Activated T-helper 17 cell treated with anti-CD3 and anti-CD28 coated beads, Interleukin-2, amount 50 U/mL, for 72 hours (primary cell): ENCODE results near the gene DYNC1I1. TPM values are rescaled to one million over a fixed set of nuclear protein-coding genes. Genes with fewer than 3 reads are reported as not detected.
A peak's percentile ranks its signal among the peaks of the same experiment; 100 is the strongest.

Experiments
- ATAC-seq: fragments of 150-1000 bp; cut with Tn5 transposase; replicated peaks from 2 replicates; pipeline ENCODE4 v1.10.0; 2021; ENCODE audit warnings: mild to moderate bottlenecking, moderate library complexity
- H3K27ac Mint-ChIP-seq: one replicate; pipeline ENCODE4 v1.8.0; 2022; ENCODE audit warnings: mixed read lengths
- H3K27me3 Mint-ChIP-seq: one replicate; pipeline ENCODE4 v1.8.0; 2022; ENCODE audit warnings: mixed read lengths
- H3K36me3 Mint-ChIP-seq: one replicate; pipeline ENCODE4 v1.8.0; 2022; ENCODE audit warnings: low read depth, mild to moderate bottlenecking, mixed read lengths
- H3K4me1 Mint-ChIP-seq: one replicate; pipeline ENCODE4 v1.8.0; 2022; ENCODE audit warnings: mixed read lengths
- H3K4me3 Mint-ChIP-seq: one replicate; pipeline ENCODE4 v1.8.0; 2022; ENCODE audit warnings: mild to moderate bottlenecking, mixed read lengths
- H3K9me3 Mint-ChIP-seq: one replicate; pipeline ENCODE4 v1.8.0; 2022; ENCODE audit warnings: mixed read lengths
- total RNA-seq, 2 donors: library from RNA; stranded (reverse); gene quantifications; one replicate each; pipeline ENCODE4 v1.2.3, GENCODE V29; 2022

DYNC1I1 gene
- total RNA-seq, 2 donors from 2014 or later: not detected

DNA sequence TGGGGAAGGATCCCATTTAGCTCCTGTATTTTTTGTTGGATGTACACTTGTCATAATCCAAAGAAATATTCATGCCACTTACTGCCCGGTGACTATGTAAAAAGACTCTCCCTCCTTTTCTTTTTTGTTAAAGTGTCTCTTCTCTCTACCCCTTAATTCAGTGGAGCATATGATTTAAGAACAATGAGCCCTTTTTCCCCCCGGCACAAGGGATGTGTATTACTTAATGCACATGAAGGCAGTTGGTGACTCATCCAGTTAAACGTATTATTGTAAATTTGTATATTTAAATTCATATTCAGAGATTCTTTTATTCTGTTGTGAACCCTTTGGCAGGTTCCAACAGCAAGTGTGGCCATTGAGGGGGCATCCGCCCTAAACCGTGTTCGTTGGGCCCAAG, 307.7 kb downstream of the DYNC1I1 start:
- ATAC-seq: no peak
- H3K9me3 Mint-ChIP-seq: no peaks in the 10 kb centered on the region
- H3K36me3 Mint-ChIP-seq: no peaks in the 10 kb centered on the region
- peaks cover 5% of the 10 kb centered on the region for H3K4me1 Mint-ChIP-seq
- H3K27ac Mint-ChIP-seq: no peak overlapping the region
- H3K27me3 Mint-ChIP-seq: peaks cover 24% of the 10 kb centered on the region
- no peak overlapping the region for H3K4me3 Mint-ChIP-seq

DNA sequence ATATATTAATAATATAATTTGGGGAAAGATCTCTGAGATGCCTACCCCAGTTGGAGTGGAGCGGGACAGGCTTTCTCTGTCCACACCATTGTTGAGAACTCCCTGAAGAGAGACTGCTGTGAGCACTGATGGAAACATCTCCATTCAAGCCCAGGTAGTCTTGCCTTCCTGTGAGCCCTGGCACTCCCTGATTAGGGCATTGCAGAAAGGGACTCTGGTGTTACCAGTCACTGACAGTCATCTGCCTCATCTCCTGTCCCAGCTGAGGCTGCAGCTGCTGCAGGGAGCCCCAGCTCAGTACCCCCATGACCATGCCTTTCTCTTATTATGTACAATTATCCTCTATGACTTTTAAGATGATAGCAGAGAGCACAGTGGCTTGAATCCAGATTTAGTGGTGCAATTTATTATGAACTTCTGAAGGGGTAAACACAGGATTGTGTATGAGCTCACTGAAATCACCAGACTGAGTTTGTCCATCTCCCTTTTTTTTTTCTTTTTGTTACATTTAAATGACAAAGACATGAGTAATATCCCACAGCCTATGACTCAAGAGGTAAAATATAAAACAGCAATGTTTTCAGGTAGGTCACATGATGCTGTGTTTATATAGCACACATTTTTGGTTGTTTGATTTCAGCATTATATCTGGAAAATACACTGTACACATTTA, 312.7 kb downstream of the DYNC1I1 start:
- H3K36me3 Mint-ChIP-seq: no peaks in the 10 kb centered on the region
- H3K27me3 Mint-ChIP-seq: peaks cover 4% of the 10 kb centered on the region
- H3K4me3 Mint-ChIP-seq: no peak overlapping the region
- H3K27ac Mint-ChIP-seq: no peak overlapping the region
- no peaks in the 10 kb centered on the region for H3K4me1 Mint-ChIP-seq
- no peaks in the 10 kb centered on the region for H3K9me3 Mint-ChIP-seq
- peak; percentile 73 for ATAC-seq

DNA sequence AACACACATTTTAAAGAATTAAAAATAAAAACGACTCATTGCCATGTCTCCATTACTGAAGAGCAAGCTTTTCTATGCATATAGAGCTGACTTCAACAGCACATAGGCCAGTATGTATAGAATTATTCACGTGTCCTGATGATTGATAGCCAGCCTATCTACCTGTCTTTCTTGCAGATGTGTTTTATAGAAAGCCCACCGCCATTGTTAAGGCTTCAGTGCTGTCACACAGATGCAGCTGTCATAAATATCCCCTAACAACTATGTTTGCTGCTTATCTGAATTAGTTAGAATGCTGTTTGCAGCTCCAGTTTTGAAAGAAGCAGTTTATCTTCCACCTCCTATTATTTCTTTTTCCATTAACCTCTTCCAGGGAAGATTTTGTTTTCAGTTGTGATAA, 313.6 kb downstream of the DYNC1I1 start:
- Mint-ChIP-seq H3K27me3 (peaks cover 6% of the 10 kb centered on the region), H3K4me1 (no peaks in the 10 kb centered on the region), H3K36me3 (no peaks in the 10 kb centered on the region), H3K9me3 (no peaks in the 10 kb centered on the region), H3K27ac (no peak overlapping the region), H3K4me3 (no peak overlapping the region)
- ATAC-seq: no peak

DNA sequence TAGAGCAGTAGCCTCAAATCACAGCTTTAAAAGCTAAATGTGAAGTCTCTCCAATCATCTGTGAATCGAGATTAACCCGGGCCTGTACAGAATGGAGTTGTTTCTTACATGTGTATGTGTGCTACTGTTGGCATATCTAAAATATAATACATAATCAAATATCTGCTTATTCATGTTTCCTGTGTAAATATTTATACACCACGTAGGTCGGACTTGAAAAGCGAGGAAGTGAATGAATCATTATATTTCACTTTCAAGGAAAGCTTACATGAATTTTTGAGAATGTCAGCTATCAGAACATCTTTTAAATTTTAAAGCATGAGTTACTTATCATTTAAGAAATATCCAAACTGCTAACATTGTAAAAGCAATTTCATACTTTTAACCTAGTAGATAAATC, 316.2 kb downstream of the DYNC1I1 start:
- Mint-ChIP-seq H3K4me3 (no peak overlapping the region), H3K27me3 (peaks cover 13% of the 10 kb centered on the region), H3K4me1 (no peaks in the 10 kb centered on the region), H3K36me3 (no peaks in the 10 kb centered on the region), H3K27ac (no peak overlapping the region), H3K9me3 (no peaks in the 10 kb centered on the region)
- no peak for ATAC-seq

DNA sequence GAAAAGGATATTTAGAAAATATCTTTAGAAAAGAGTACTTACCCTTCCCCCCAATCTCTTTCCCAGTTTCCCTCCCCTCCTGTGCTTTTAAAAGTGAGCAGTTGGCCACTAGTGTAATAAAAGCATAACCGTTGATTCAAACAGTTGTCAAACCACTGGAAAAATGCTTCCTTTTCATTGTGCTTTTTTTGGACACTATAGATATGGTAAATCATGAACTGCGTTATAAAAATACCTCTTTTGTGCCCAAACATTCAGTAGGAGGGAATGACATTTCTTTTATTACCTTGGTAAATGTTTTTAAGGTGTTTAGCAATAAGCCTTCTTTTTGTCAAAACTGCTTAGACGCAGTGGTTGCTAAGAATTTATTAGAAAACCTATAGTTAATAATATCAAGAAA, 317.2 kb downstream of the DYNC1I1 start:
- no peak overlapping the region for H3K4me3 Mint-ChIP-seq
- no peaks in the 10 kb centered on the region for H3K4me1 Mint-ChIP-seq
- H3K36me3 Mint-ChIP-seq: no peaks in the 10 kb centered on the region

DNA sequence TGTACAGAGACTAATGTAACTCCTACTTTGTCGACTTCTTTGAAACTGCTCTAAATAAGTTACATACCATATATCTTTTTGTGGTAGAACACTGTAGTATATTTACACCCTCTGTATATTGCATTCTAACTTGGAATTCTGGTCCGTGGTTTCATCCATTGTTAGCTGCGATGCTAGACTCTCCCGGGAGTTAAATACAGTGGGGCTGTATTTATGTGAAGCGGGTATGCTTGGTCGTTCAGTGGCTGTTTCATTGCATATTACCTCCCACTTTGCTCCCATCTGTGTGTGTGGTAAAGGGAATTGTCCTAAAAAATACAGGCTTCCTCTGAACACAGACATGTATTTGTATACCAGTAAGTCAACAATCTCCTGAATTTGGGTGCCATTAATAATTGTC, 318.4 kb downstream of the DYNC1I1 start:
- no peaks in the 10 kb centered on the region for H3K9me3 Mint-ChIP-seq
- no peak for ATAC-seq
- no peaks in the 10 kb centered on the region for H3K4me1 Mint-ChIP-seq
- no peak overlapping the region for H3K4me3 Mint-ChIP-seq
- H3K36me3 Mint-ChIP-seq: no peaks in the 10 kb centered on the region
- H3K27me3 Mint-ChIP-seq: peaks cover 24% of the 10 kb centered on the region
- no peak overlapping the region for H3K27ac Mint-ChIP-seq

More for the DNA sequence above, 317.2 kb downstream of the DYNC1I1 start:
- ATAC-seq: no peak
- Mint-ChIP-seq H3K27me3 (peaks cover 18% of the 10 kb centered on the region), H3K9me3 (no peaks in the 10 kb centered on the region), H3K27ac (no peak overlapping the region)

DNA sequence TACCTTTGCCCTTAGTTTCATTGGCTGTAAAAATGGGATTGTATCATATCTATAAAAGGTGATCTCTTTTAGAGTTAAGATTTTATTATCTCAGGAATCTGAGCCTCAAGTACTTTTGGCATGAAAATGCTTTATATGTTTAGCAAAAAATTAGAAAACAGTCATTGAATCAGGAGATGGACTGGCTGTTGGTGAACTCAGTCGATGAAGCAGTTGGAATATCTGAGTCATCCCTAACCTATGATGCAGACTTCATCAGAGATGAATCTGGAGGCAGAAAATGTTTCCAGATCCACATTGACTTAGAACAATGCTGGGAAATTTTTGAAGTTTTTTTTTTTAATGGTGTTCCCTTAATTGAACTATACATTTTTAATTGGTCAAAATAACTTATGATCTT, 321.1 kb downstream of the DYNC1I1 start:
- peak; percentile 55 for ATAC-seq
- no peaks in the 10 kb centered on the region for H3K4me1 Mint-ChIP-seq
- no peak overlapping the region for H3K27ac Mint-ChIP-seq
- H3K27me3 Mint-ChIP-seq: peaks cover 32% of the 10 kb centered on the region
- no peaks in the 10 kb centered on the region for H3K36me3 Mint-ChIP-seq
- no peaks in the 10 kb centered on the region for H3K9me3 Mint-ChIP-seq
- no peak overlapping the region for H3K4me3 Mint-ChIP-seq

DNA sequence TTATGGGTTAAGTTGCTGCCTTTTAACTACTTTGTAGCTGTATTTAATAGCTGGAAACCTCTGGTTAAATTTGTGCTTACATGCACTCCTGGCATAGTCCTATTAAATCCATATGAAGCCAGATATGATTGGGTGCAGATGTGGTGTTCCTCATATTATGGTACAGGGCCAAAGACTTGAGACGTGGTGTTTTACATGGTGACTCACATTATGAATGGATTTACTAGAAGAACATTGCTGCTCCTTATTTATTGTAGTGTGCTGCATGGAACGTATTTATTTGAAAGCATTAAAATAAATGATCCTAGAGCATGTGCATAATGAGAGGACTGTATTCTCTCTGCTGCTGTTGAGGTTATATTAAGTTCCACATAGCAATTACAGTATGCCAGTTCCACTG, 325.5 kb downstream of the DYNC1I1 start:
- Mint-ChIP-seq H3K9me3 (no peaks in the 10 kb centered on the region), H3K27ac (no peak overlapping the region), H3K36me3 (no peaks in the 10 kb centered on the region), H3K27me3 (peaks cover 21% of the 10 kb centered on the region), H3K4me1 (no peaks in the 10 kb centered on the region), H3K4me3 (no peak overlapping the region)
- ATAC-seq: no peak

DNA sequence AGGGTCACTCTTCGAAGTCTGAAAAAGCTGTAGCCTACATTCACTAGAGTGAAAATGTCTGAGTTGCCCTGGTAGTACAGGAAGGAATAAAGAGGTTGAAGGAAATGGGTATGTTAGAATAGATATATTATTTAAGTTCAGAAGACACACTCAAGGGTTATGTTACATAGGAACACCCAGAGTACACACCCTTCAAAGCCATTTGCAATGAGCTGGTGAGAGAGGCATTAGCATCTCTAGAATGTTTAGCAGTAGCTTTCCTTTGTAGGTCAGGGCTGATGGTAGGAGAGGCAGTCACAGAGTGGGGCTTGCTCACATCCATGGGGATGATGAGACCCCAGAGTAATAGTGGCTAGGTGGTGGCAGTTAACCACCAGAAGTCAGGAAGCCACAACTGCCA, 328.4 kb downstream of the DYNC1I1 start:
- H3K36me3 Mint-ChIP-seq: no peaks in the 10 kb centered on the region
- H3K9me3 Mint-ChIP-seq: no peaks in the 10 kb centered on the region
- no peak overlapping the region for H3K27ac Mint-ChIP-seq
- H3K4me1 Mint-ChIP-seq: no peaks in the 10 kb centered on the region
- no peak for ATAC-seq
- peaks cover 10% of the 10 kb centered on the region for H3K27me3 Mint-ChIP-seq
- H3K4me3 Mint-ChIP-seq: no peak overlapping the region

DNA sequence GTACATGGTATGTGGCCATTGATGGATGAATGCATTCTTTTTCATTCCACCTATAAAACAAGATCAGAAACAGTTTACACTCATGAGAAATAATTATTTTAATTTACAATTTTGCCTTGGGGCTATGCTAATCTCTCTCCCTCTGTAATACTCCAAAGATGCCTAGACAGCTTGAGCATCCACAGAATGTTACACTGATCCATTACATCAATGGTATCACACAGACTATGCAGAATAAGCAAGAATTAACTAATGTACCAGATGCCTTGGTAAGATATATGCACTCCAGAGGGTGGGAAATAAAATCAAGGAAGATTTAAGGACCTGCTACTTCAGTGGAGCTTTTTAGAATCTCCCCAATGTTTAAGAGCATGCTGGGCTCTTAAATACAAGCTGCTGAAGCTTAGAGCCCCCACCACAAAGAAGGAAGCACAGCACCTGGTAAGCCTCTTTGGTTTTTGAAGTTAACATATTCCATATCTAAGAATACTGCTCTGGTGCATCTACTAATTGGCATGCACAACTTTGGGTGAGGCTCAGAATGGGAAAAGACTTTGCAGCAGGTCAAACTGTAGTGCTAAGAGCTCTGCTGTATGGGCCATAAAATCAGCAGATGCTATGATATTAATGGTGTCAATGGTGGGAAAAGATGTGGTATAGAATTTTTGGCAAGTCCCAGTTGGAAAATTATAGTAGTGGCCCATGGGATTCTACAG, 329.9 kb downstream of the DYNC1I1 start:
- H3K27ac Mint-ChIP-seq: no peak overlapping the region
- no peaks in the 10 kb centered on the region for H3K36me3 Mint-ChIP-seq
- no peak for ATAC-seq
- no peaks in the 10 kb centered on the region for H3K9me3 Mint-ChIP-seq
- H3K4me1 Mint-ChIP-seq: no peaks in the 10 kb centered on the region
- peaks cover 3% of the 10 kb centered on the region for H3K27me3 Mint-ChIP-seq
- H3K4me3 Mint-ChIP-seq: no peak overlapping the region

DNA sequence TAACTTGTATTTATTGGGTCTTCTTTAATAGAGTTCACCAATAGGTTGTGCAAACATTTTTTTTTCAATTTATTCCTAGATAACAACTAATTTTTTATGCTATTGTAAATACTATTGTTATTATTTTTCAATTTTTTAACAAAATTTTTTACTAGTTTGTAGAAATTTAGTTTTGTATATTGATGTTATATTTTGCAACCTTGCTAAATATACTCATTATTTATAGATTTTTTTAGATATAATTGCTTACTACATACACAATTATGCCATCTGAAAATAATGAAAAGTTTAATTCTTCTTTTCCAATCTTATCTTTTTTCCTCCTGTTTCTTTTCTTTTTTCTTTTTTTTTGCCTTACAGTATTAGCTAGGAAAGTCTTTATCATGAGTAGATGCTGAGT, 332.6 kb downstream of the DYNC1I1 start:
- no peak for ATAC-seq
- H3K27me3 Mint-ChIP-seq: peaks cover 4% of the 10 kb centered on the region

DNA sequence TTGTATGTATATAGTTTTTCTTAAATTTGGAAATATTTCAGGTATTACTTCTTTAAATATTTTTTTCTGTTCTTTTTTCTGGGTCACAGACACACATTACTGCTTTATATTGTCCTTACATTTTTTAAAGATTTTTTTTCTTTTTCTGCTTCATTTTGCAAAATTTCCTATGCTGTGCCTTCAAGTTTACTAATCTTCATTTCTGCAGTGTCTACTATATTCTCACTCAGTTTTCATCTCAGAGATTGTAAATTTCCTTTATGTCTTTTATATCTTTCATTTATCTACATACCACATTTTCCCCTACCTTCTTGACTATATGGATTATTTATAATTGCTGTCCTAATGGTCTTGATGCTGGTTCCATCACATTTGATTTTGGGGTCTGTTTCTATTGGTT, 339.1 kb downstream of the DYNC1I1 start:
- Mint-ChIP-seq H3K36me3 (no peaks in the 10 kb centered on the region), H3K9me3 (no peaks in the 10 kb centered on the region), H3K4me3 (no peak overlapping the region), H3K27me3 (peaks cover 13% of the 10 kb centered on the region), H3K27ac (no peak overlapping the region), H3K4me1 (no peaks in the 10 kb centered on the region)
- no peak for ATAC-seq

More for the DNA sequence above, 332.6 kb downstream of the DYNC1I1 start:
- Mint-ChIP-seq H3K27ac (no peak overlapping the region), H3K4me1 (no peaks in the 10 kb centered on the region), H3K4me3 (no peak overlapping the region), H3K9me3 (no peaks in the 10 kb centered on the region), H3K36me3 (no peaks in the 10 kb centered on the region)

DNA sequence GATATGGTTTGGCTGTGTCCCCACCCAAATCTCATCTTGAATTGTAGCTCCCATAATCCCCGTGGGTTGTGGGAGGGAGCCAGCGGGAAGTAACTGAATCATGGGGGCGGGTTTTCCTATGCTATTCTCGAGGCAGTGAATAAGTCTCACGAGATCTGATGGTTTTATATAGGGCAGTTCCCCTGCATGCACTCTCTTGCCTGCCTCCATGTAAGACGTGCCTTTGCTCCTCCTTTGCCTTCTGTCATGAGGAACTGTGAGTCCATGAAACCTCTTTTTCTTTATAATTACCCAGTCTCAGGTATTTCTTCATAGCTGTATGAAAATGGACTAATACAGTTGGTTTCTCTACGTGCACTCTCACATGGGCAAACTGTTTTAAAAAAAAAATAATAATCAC, 341.8 kb downstream of the DYNC1I1 start:
- no peaks in the 10 kb centered on the region for H3K9me3 Mint-ChIP-seq
- H3K36me3 Mint-ChIP-seq: no peaks in the 10 kb centered on the region
- no peak overlapping the region for H3K27ac Mint-ChIP-seq
- H3K4me3 Mint-ChIP-seq: no peak overlapping the region
- ATAC-seq: no peak
- H3K4me1 Mint-ChIP-seq: no peaks in the 10 kb centered on the region
- H3K27me3 Mint-ChIP-seq: peaks cover 12% of the 10 kb centered on the region

DNA sequence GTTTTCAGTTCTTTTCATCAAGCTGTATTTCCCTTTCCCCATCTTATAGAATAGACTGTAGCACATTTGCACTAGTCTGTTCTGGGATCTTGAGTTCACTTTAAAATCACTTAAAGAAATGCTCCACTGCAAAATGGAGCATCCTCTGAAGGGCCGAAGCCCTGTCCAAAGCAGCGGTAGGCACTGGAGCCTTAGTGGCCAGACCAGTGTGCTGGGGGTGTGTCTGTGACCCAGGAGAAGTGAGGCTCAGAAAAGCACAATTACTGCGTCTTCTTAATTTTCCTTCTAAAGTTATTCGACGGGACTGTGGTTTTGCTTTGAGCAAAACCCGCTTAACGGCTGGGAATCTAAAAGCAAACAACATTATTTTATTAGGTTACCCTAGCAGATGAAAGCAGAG, 343.8 kb downstream of the DYNC1I1 start:
- no peak overlapping the region for H3K27ac Mint-ChIP-seq
- H3K4me3 Mint-ChIP-seq: no peak overlapping the region
- H3K9me3 Mint-ChIP-seq: no peaks in the 10 kb centered on the region
- H3K27me3 Mint-ChIP-seq: peaks cover 6% of the 10 kb centered on the region
- peaks cover 16% of the 10 kb centered on the region for H3K36me3 Mint-ChIP-seq
- no peaks in the 10 kb centered on the region for H3K4me1 Mint-ChIP-seq
- ATAC-seq: no peak

DNA sequence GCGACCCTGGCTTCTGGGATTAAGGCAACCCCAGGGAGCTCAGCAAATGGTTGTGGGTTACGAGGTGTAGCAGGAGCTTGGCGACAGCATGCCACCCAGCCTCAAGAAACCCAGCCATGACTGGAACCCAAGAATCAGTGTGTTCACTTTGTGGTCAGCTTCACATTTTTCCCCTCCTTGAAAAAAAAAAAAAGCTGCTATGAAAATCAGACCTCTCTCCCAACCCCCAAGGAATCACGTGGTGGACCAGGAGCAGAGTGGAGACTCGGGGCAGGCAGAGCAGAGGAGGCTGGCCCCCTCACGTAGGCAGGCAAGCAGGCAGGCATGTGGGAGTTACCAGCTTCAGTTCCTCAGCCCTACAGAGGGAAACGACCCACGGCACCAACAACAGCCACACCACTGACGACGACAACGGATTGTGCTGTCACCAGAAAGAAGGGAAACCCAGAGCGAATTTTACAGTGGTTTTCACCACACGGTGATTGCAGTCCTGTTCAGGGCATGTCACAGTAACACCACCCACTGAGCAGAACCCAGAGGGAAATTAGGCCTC, 346.2 kb downstream of the DYNC1I1 start:
- Mint-ChIP-seq H3K4me1 (no peaks in the 10 kb centered on the region), H3K4me3 (no peak overlapping the region), H3K36me3 (peaks cover 37% of the 10 kb centered on the region), H3K27me3 (no peaks in the 10 kb centered on the region), H3K9me3 (no peaks in the 10 kb centered on the region), H3K27ac (no peak overlapping the region)
- no peak for ATAC-seq
